ENCODE measurements around the gene STON2. TPM values are rescaled to one million over a fixed set of nuclear protein-coding genes. Genes with fewer than 3 reads are reported as not detected.

Gene STON2
- total and polyA plus RNA-seq, 2 of the 13 experiments (the other 11 are each of a cell fraction or from before 2014, with no cell fraction given): 2.1 to 11.0 TPM

- TF ChIP-seq, protein P1, sequence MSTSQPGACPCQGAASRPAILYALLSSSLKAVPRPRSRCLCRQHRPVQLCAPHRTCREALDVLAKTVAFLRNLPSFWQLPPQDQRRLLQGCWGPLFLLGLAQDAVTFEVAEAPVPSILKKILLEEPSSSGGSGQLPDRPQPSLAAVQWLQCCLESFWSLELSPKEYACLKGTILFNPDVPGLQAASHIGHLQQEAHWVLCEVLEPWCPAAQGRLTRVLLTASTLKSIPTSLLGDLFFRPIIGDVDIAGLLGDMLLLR (CRISPR knock-in tag; IDR thresholded peaks at IDR 0.05): no peak
- peak; percentile 95 for TF ChIP-seq SOX5 (CRISPR knock-in tag; IDR thresholded peaks at IDR 0.05; ENCODE audit: borderline replicate concordance)
- TF ChIP-seq KDM5B (CRISPR knock-in tag; IDR thresholded peaks at IDR 0.05; ENCODE audit: borderline replicate concordance): 0 out of 2 replicates have a peak, but pooled peaks have one; percentile 33
- TF ChIP-seq ZNF749 (CRISPR knock-in tag; IDR thresholded peaks at IDR 0.05; ENCODE audit: borderline replicate concordance): peak; percentile 38; the same call in 1 of the 2 replicates
- TF ChIP-seq TOE1 (CRISPR knock-in tag; IDR thresholded peaks at IDR 0.05): no peak
- TF ChIP-seq HCFC1 (IDR thresholded peaks at IDR 0.05; ENCODE audit: low read depth, low read length): no peak
- TF ChIP-seq DMAP1 (CRISPR knock-in tag; IDR thresholded peaks at IDR 0.05): peak; percentile 87
- 0 out of 2 replicates have a peak, but pooled peaks have one; percentile 36 for TF ChIP-seq KLF11 (CRISPR knock-in tag; IDR thresholded peaks at IDR 0.05)
- no peak for TF ChIP-seq ZNF138 (CRISPR knock-in tag; IDR thresholded peaks at IDR 0.05; ENCODE audit: low read depth)
- TF ChIP-seq, protein P2, sequence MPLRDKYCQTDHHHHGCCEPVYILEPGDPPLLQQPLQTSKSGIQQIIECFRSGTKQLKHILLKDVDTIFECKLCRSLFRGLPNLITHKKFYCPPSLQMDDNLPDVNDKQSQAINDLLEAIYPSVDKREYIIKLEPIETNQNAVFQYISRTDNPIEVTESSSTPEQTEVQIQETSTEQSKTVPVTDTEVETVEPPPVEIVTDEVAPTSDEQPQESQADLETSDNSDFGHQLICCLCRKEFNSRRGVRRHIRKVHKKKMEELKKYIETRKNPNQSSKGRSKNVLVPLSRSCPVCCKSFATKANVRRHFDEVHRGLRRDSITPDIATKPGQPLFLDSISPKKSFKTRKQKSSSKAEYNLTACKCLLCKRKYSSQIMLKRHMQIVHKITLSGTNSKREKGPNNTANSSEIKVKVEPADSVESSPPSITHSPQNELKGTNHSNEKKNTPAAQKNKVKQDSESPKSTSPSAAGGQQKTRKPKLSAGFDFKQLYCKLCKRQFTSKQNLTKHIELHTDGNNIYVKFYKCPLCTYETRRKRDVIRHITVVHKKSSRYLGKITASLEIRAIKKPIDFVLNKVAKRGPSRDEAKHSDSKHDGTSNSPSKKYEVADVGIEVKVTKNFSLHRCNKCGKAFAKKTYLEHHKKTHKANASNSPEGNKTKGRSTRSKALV (CRISPR knock-in tag; IDR thresholded peaks at IDR 0.05): no peak
- TF ChIP-seq, protein P3, sequence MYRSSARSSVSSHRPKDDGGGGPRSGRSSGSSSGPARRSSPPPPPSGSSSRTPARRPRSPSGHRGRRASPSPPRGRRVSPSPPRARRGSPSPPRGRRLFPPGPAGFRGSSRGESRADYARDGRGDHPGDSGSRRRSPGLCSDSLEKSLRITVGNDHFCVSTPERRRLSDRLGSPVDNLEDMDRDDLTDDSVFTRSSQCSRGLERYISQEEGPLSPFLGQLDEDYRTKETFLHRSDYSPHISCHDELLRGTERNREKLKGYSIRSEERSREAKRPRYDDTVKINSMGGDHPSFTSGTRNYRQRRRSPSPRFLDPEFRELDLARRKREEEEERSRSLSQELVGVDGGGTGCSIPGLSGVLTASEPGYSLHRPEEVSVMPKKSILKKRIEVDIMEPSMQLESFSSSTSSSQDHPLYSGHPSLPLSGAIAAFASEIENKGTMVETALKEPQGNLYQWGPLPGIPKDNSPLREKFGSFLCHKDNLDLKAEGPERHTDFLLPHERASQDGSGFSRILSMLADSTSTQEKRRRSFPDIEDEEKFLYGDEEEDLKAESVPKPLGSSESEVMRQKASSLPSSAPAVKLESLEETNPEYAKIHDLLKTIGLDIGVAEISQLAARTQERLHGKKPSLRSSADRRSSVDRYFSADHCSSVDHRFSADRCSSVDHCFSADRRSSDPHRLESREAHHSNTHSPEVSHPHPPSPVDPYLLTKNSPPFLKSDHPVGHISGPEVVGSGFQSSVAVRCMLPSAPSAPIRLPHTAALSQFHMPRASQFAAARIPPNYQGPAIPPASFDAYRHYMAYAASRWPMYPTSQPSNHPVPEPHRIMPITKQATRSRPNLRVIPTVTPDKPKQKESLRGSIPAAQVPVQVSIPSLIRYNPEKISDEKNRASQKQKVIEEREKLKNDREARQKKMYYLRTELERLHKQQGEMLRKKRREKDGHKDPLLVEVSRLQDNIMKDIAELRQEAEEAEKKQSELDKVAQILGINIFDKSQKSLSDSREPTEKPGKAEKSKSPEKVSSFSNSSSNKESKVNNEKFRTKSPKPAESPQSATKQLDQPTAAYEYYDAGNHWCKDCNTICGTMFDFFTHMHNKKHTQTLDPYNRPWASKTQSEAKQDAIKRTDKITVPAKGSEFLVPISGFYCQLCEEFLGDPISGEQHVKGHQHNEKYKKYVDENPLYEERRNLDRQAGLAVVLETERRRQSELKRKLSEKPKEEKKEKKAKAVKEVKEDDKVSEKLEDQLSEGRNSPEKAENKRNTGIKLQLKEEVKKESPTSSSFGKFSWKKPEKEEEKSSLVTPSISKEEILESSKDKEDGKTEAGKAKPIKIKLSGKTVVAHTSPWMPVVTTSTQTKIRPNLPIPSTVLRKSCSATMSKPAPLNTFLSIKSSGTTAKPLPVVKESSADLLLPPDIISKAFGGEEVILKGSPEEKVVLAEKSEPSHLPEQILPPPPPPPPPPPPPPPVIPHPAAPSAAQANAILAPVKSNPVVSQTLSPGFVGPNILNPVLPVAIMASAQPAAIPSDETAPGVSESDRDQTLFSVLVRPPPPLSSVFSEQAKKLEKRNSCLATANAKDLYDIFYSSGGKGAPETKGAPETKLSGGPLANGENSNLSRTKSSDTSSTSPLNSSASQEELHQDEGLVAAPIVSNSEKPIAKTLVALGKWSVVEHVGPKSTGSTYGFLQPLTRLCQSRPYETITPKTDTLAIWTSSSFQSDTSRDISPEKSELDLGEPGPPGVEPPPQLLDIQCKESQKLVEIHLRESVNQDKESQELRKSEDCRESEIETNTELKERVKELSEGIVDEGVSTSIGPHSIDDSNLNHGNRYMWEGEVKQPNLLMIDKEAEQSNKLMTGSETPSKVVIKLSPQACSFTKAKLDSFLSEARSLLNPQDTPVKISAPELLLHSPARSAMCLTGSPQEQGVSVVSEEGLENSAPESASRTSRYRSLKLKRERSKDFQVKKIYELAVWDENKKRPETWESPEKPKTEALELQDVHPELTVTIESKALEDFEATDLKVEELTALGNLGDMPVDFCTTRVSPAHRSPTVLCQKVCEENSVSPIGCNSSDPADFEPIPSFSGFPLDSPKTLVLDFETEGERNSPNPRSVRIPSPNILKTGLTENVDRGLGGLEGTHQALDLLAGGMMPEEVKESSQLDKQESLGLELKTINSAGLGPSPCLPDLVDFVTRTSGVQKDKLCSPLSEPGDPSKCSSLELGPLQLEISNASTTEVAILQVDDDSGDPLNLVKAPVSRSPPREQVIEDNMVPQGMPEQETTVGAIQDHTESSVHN (CRISPR knock-in tag; IDR thresholded peaks at IDR 0.05): 0 out of 2 replicates have a peak, but pooled peaks have one; percentile 61
- no peak for TF ChIP-seq ZNF34 (CRISPR knock-in tag; IDR thresholded peaks at IDR 0.05; ENCODE audit: borderline replicate concordance)
- TF ChIP-seq RXRB (CRISPR knock-in tag; IDR thresholded peaks at IDR 0.05; ENCODE audit: borderline replicate concordance): peak; percentile 100
- no peak for TF ChIP-seq MATR3 (CRISPR knock-in tag; IDR thresholded peaks at IDR 0.05)
- TF ChIP-seq ZNF792 (CRISPR knock-in tag; IDR thresholded peaks at IDR 0.05): peak; percentile 90
- no peak for TF ChIP-seq ZNF382 (CRISPR knock-in tag; IDR thresholded peaks at IDR 0.05; ENCODE audit: borderline replicate concordance)
- TF ChIP-seq ZNF672 (CRISPR knock-in tag; IDR thresholded peaks at IDR 0.05): no peak
- TF ChIP-seq, protein P4, sequence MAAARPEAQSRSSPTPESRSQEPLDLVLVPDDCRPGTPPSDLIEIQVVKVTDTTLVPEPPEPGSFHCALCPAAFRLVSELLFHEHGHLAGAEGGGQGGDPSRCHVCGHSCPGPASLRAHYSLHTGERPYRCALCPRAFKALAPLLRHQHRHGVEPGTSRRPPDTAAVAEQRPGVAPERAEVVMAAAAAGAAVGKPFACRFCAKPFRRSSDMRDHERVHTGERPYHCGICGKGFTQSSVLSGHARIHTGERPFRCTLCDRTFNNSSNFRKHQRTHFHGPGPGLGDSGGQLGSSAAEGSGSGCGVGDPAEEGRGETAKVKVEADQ (CRISPR knock-in tag; IDR thresholded peaks at IDR 0.05; ENCODE audit: borderline replicate concordance): 0 out of 2 replicates have a peak, but pooled peaks have one; percentile 65
- TF ChIP-seq ZIK1 (CRISPR knock-in tag; IDR thresholded peaks at IDR 0.05; ENCODE audit: borderline replicate concordance, low read depth): no peak
Measured at GRCh38 chr14:81303258-81303935, 96.7 kb downstream of the STON2 start (continued).
